ENCODE measurements around the gene LRRC51.
A peak's percentile ranks its signal among the peaks of the same experiment; 100 is the strongest.

The LRRC51 gene

GRCh38 chr11:72100009-72100408, 19.4 kb downstream of the LRRC51 start:
- H3K27me3 ChIP-seq (ENCODE audit: low read length) = no peaks in the 10 kb centered on the region
- peaks cover 38% of the 10 kb centered on the region for H3K79me2 ChIP-seq (ENCODE audit: insufficient read depth, low read length)
- H3K9me2 ChIP-seq (replicated peaks; ENCODE audit: insufficient read depth, low read length) = no peaks in the 10 kb centered on the region
- TF ChIP-seq EZH2phosphoT487 (conservative IDR thresholded peaks at IDR 0.05; ENCODE audit: low read length) (no peak), CTCF (IDR thresholded peaks at IDR 0.05; ENCODE audit: insufficient read depth, low read length, poor library complexity, severe bottlenecking) (no peak)
- H4K20me1 ChIP-seq (ENCODE audit: low read depth, low read length) = no peaks in the 10 kb centered on the region
- no peak overlapping the region for H3K9ac ChIP-seq (ENCODE audit: low read length)
- H3F3A ChIP-seq (ENCODE audit: insufficient read depth) = no peaks in the 10 kb centered on the region
- H3K9me3 ChIP-seq (ENCODE audit: insufficient read depth, low read length) = no peaks in the 10 kb centered on the region
- H3K4me3 ChIP-seq (ENCODE audit: insufficient read depth, low read length, poor library complexity, severe bottlenecking) = no peak overlapping the region
- no peaks in the 10 kb centered on the region for H3K36me3 ChIP-seq (ENCODE audit: low read length)
- no peak overlapping the region for H2AFZ ChIP-seq (ENCODE audit: low read depth, low read length, severe bottlenecking)
- no peak overlapping the region for H3K27ac ChIP-seq (ENCODE audit: low read depth, low read length)
- no peak overlapping the region for H3K4me2 ChIP-seq (ENCODE audit: low read depth, low read length, poor library complexity, severe bottlenecking)

- H4K20me1 ChIP-seq (ENCODE audit: low read depth, low read length) = no peaks in the 10 kb centered on the region
- H3K36me3 ChIP-seq (ENCODE audit: low read length) = no peaks in the 10 kb centered on the region
- no peak overlapping the region for H3K4me3 ChIP-seq (ENCODE audit: insufficient read depth, low read length, poor library complexity, severe bottlenecking)
- H3K9me2 ChIP-seq (replicated peaks; ENCODE audit: insufficient read depth, low read length) = no peaks in the 10 kb centered on the region
- H3K9ac ChIP-seq (ENCODE audit: low read length) = no peak overlapping the region; the same call in 1 of the 2 replicates
- no peak for TF ChIP-seq EZH2phosphoT487 (conservative IDR thresholded peaks at IDR 0.05; ENCODE audit: low read length)
- TF ChIP-seq CTCF (IDR thresholded peaks at IDR 0.05; ENCODE audit: insufficient read depth, low read length, poor library complexity, severe bottlenecking) = no peak
- no peak overlapping the region for H2AFZ ChIP-seq (ENCODE audit: low read depth, low read length, severe bottlenecking)
- H3K27ac ChIP-seq (ENCODE audit: low read depth, low read length) = no peak overlapping the region
- H3K27me3 ChIP-seq (ENCODE audit: low read length) = no peaks in the 10 kb centered on the region
- H3F3A ChIP-seq (ENCODE audit: insufficient read depth) = no peaks in the 10 kb centered on the region
- H3K4me2 ChIP-seq (ENCODE audit: low read depth, low read length, poor library complexity, severe bottlenecking) = no peak overlapping the region
- peaks cover 38% of the 10 kb centered on the region for H3K79me2 ChIP-seq (ENCODE audit: insufficient read depth, low read length)
- no peaks in the 10 kb centered on the region for H3K9me3 ChIP-seq (ENCODE audit: insufficient read depth, low read length)
Observed at GRCh38 chr11:72100462-72100861, 19.8 kb downstream of the LRRC51 start.

- Histone ChIP-seq H3K9me3 (ENCODE audit: insufficient read depth, low read length) (no peaks in the 10 kb centered on the region), H3K4me2 (ENCODE audit: low read depth, low read length, poor library complexity, severe bottlenecking) (peak overlapping the region; percentile 79), H3K79me2 (ENCODE audit: insufficient read depth, low read length) (peaks cover 38% of the 10 kb centered on the region), H3K36me3 (ENCODE audit: low read length) (no peaks in the 10 kb centered on the region), H3K27me3 (ENCODE audit: low read length) (no peaks in the 10 kb centered on the region), H3K9ac (ENCODE audit: low read length) (peak overlapping the region; percentile 96), H2AFZ (ENCODE audit: low read depth, low read length, severe bottlenecking) (no peak overlapping the region), H3K9me2 (replicated peaks; ENCODE audit: insufficient read depth, low read length) (no peaks in the 10 kb centered on the region), H4K20me1 (ENCODE audit: low read depth, low read length) (no peaks in the 10 kb centered on the region), H3F3A (ENCODE audit: insufficient read depth) (no peaks in the 10 kb centered on the region), H3K27ac (ENCODE audit: low read depth, low read length) (peak overlapping the region; percentile 76), H3K4me3 (ENCODE audit: insufficient read depth, low read length, poor library complexity, severe bottlenecking) (peak overlapping the region; percentile 97)
- TF ChIP-seq CTCF (IDR thresholded peaks at IDR 0.05; ENCODE audit: insufficient read depth, low read length, poor library complexity, severe bottlenecking) = no peak
Observed at GRCh38 chr11:72102162-72102561, 21.5 kb downstream of the LRRC51 start.

- H2AFZ ChIP-seq (ENCODE audit: low read depth, low read length, severe bottlenecking) = peak overlapping the region; percentile 28
- no peaks in the 10 kb centered on the region for H3K9me2 ChIP-seq (replicated peaks; ENCODE audit: insufficient read depth, low read length)
- H4K20me1 ChIP-seq (ENCODE audit: low read depth, low read length) = no peaks in the 10 kb centered on the region
- peak overlapping the region; percentile 96 for H3K9ac ChIP-seq (ENCODE audit: low read length)
- no peaks in the 10 kb centered on the region for H3F3A ChIP-seq (ENCODE audit: insufficient read depth)
- H3K27ac ChIP-seq (ENCODE audit: low read depth, low read length) = peak overlapping the region; percentile 76
- H3K4me3 ChIP-seq (ENCODE audit: insufficient read depth, low read length, poor library complexity, severe bottlenecking) = peak overlapping the region; percentile 97
- no peak for TF ChIP-seq CTCF (IDR thresholded peaks at IDR 0.05; ENCODE audit: insufficient read depth, low read length, poor library complexity, severe bottlenecking)
- TF ChIP-seq EZH2phosphoT487 (conservative IDR thresholded peaks at IDR 0.05; ENCODE audit: low read length) = no peak
- H3K4me2 ChIP-seq (ENCODE audit: low read depth, low read length, poor library complexity, severe bottlenecking) = peak overlapping the region; percentile 79
- peaks cover 38% of the 10 kb centered on the region for H3K79me2 ChIP-seq (ENCODE audit: insufficient read depth, low read length)
- no peaks in the 10 kb centered on the region for H3K9me3 ChIP-seq (ENCODE audit: insufficient read depth, low read length)
- no peaks in the 10 kb centered on the region for H3K36me3 ChIP-seq (ENCODE audit: low read length)
- H3K27me3 ChIP-seq (ENCODE audit: low read length) = no peaks in the 10 kb centered on the region
Observed at GRCh38 chr11:72102631-72102945, 21.9 kb downstream of the LRRC51 start.

Measured in SU-DHL-6 (cell line).